ACC112 (cell line): ENCODE results near the gene MSI1.

Experiments
- H2AFZ ChIP-seq: fragments of 200-600 bp; sonication (generic); one replicate; pipeline ENCODE4 v1.6.0; 2017; ENCODE audit warnings: antibody characterized with exemption, low read length; ENCODE audit not compliant: unreplicated experiment
- H3K27ac ChIP-seq: fragments of 200-600 bp; sonication (generic); 2 replicates; pipeline ENCODE4 v1.5.1; 2014; ENCODE audit warnings: low read depth, mild to moderate bottlenecking, antibody characterized with exemption, low read length, moderate library complexity
- H3K27me3 ChIP-seq: fragments of 200-600 bp; sonication (generic); 2 replicates; pipeline ENCODE4 v1.6.1; 2014; ENCODE audit warnings: mild to moderate bottlenecking, antibody characterized with exemption, low read length, moderate library complexity, mixed read lengths; ENCODE audit not compliant: insufficient read depth
- H3K36me3 ChIP-seq: fragments of 200-600 bp; sonication (generic); 2 replicates; pipeline ENCODE4 v1.6.1; 2016; ENCODE audit warnings: mild to moderate bottlenecking, antibody characterized with exemption, low read length, moderate library complexity, mixed read lengths; ENCODE audit not compliant: insufficient read depth
- H3K4me1 ChIP-seq: fragments of 200-600 bp; sonication (generic); one replicate; pipeline ENCODE4 v1.6.1; 2016; ENCODE audit warnings: low read length, mixed read lengths; ENCODE audit not compliant: insufficient read depth, unreplicated experiment, control insufficient read depth
- H3K4me3 ChIP-seq: fragments of 200-600 bp; sonication (generic); 2 replicates; pipeline ENCODE4 v1.5.1; 2014; ENCODE audit warnings: mild to moderate bottlenecking, low read depth, low read length
- H3K79me2 ChIP-seq: fragments of 200-600 bp; sonication (generic); one replicate; pipeline ENCODE4 v1.6.0; 2016; ENCODE audit warnings: low read length; ENCODE audit not compliant: control insufficient read depth, unreplicated experiment, insufficient read depth

The MSI1 gene

GRCh38 chr12:120368789-120369602 is at the start of gene MSI1:
Gene MSI1 (minus strand): TSS chr12:120369164. CDS start chr12:120369091, 73 bp downstream.
- H3K4me3 ChIP-seq = peak within 1 kb of the TSS; percentile 66
- H3K79me2 ChIP-seq = no peaks in the 10 kb centered on the region
- no peaks in the 10 kb centered on the region for H3K4me1 ChIP-seq
- H3K27me3 ChIP-seq = peaks cover 56% of the 10 kb centered on the region
- H3K36me3 ChIP-seq = no peaks in the 10 kb centered on the region
- H2AFZ ChIP-seq = no peak within 1 kb of the TSS
- H3K27ac ChIP-seq = no peak within 1 kb of the TSS

- H2AFZ ChIP-seq = no peak overlapping the region
- H3K4me1 ChIP-seq = no peaks in the 10 kb centered on the region
Observed at GRCh38 chr12:120417917-120418580, 49.1 kb upstream of the MSI1 start.

GRCh38 chr12:120416490-120417216 is 47.7 kb upstream of the MSI1 start:
- H3K27ac ChIP-seq = no peak overlapping the region
- H3K36me3 ChIP-seq = no peaks in the 10 kb centered on the region
- no peaks in the 10 kb centered on the region for H3K27me3 ChIP-seq
- no peaks in the 10 kb centered on the region for H3K4me1 ChIP-seq
- H3K79me2 ChIP-seq = no peaks in the 10 kb centered on the region
- no peak overlapping the region for H3K4me3 ChIP-seq
- H2AFZ ChIP-seq = no peak overlapping the region

More at GRCh38 chr12:120417917-120418580, 49.1 kb upstream of the MSI1 start:
- H3K27me3 ChIP-seq = no peaks in the 10 kb centered on the region
- H3K27ac ChIP-seq = no peak overlapping the region
- no peaks in the 10 kb centered on the region for H3K36me3 ChIP-seq
- no peaks in the 10 kb centered on the region for H3K79me2 ChIP-seq
- no peak overlapping the region for H3K4me3 ChIP-seq

GRCh38 chr12:120413901-120414695 is 45.1 kb upstream of the MSI1 start:
- Histone ChIP-seq H2AFZ (no peak overlapping the region), H3K27me3 (no peaks in the 10 kb centered on the region), H3K4me3 (no peak overlapping the region), H3K79me2 (no peaks in the 10 kb centered on the region), H3K4me1 (no peaks in the 10 kb centered on the region), H3K27ac (no peak overlapping the region), H3K36me3 (no peaks in the 10 kb centered on the region)

- Histone ChIP-seq H3K27me3 (no peaks in the 10 kb centered on the region), H3K4me3 (no peak overlapping the region), H3K4me1 (no peaks in the 10 kb centered on the region), H2AFZ (no peak overlapping the region), H3K27ac (no peak overlapping the region), H3K36me3 (no peaks in the 10 kb centered on the region), H3K79me2 (no peaks in the 10 kb centered on the region)
Observed at GRCh38 chr12:120412421-120412820, 43.5 kb upstream of the MSI1 start.

GRCh38 chr12:120408771-120409170 is 39.8 kb upstream of the MSI1 start:
- no peaks in the 10 kb centered on the region for H3K4me1 ChIP-seq
- H2AFZ ChIP-seq = no peak overlapping the region
- no peaks in the 10 kb centered on the region for H3K36me3 ChIP-seq
- no peak overlapping the region for H3K27ac ChIP-seq
- H3K79me2 ChIP-seq = no peaks in the 10 kb centered on the region
- H3K27me3 ChIP-seq = peaks cover 6% of the 10 kb centered on the region; the same call in 1 of the 2 replicates
- no peak overlapping the region for H3K4me3 ChIP-seq

GRCh38 chr12:120406553-120406952 is 37.6 kb upstream of the MSI1 start:
- Histone ChIP-seq H3K79me2 (no peaks in the 10 kb centered on the region), H3K27me3 (peaks cover 6% of the 10 kb centered on the region; the same call in 1 of the 2 replicates), H3K36me3 (no peaks in the 10 kb centered on the region), H3K27ac (no peak overlapping the region), H3K4me1 (no peaks in the 10 kb centered on the region), H3K4me3 (no peak overlapping the region), H2AFZ (no peak overlapping the region)

GRCh38 chr12:120406069-120406468 is 37.1 kb upstream of the MSI1 start:
- no peaks in the 10 kb centered on the region for H3K36me3 ChIP-seq

GRCh38 chr12:120404271-120404670 is 35.3 kb upstream of the MSI1 start:
- Histone ChIP-seq H3K4me1 (no peaks in the 10 kb centered on the region), H2AFZ (no peak overlapping the region), H3K27me3 (peaks cover 6% of the 10 kb centered on the region; the same call in 1 of the 2 replicates), H3K36me3 (no peaks in the 10 kb centered on the region), H3K27ac (no peak overlapping the region), H3K79me2 (no peaks in the 10 kb centered on the region), H3K4me3 (no peak overlapping the region)

More at GRCh38 chr12:120406069-120406468, 37.1 kb upstream of the MSI1 start:
- no peak overlapping the region for H3K27ac ChIP-seq
- no peaks in the 10 kb centered on the region for H3K4me1 ChIP-seq
- no peaks in the 10 kb centered on the region for H3K79me2 ChIP-seq
- H2AFZ ChIP-seq = no peak overlapping the region
- H3K4me3 ChIP-seq = no peak overlapping the region
- peaks cover 6% of the 10 kb centered on the region; the same call in 1 of the 2 replicates for H3K27me3 ChIP-seq

- H3K4me3 ChIP-seq = no peak overlapping the region
- no peaks in the 10 kb centered on the region for H3K79me2 ChIP-seq
- no peaks in the 10 kb centered on the region for H3K4me1 ChIP-seq
- H3K27ac ChIP-seq = no peak overlapping the region
- no peaks in the 10 kb centered on the region for H3K36me3 ChIP-seq
- H3K27me3 ChIP-seq = peaks cover 6% of the 10 kb centered on the region; the same call in 1 of the 2 replicates
- no peak overlapping the region for H2AFZ ChIP-seq
Observed at GRCh38 chr12:120403869-120404268, 34.9 kb upstream of the MSI1 start.
